ENCODE measurements around the gene PPP3CA.

GRCh38 chr4:101339332-101339731 lies 8.0 kb downstream of the PPP3CA start:
- TF ChIP-seq POLR2AphosphoS5 (IDR thresholded peaks at IDR 0.05; ENCODE audit: borderline replicate concordance, low read depth, low read length) (no peak), EZH2 (IDR thresholded peaks at IDR 0.05) (no peak), FOXP2 (optimal IDR thresholded peaks at IDR 0.05; ENCODE audit: control extremely low read depth, extremely low read length, insufficient read depth) (no peak)

Measured in SK-N-MC (cell line).